ENCODE measurements around the gene SMG9. TPM values are rescaled to one million over a fixed set of nuclear protein-coding genes. Genes with fewer than 3 reads are reported as not detected.

SMG9 gene
- total RNA-seq, 1 donor from 2014 or later: 4.7 TPM

DNA sequence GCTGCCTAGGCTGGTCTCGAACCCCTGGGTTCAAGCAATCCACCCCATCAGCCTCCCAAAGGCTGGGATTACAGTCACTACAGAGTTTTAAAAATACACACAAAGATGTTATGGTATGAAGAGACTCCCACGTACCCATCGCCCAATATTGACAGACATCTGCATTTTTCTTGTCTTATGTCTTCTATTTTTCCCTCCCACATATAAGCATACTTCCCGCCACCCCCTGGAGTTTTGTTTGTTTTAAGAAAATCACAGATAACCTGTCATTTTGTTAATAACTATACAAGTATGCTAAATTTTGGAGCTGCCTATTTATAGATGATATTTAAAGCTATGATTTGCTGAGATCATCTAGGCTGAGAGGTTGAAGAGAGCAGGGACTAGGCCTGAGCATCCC is 6.2 kb upstream of the SMG9 start:
- TF ChIP-seq, protein P1, sequence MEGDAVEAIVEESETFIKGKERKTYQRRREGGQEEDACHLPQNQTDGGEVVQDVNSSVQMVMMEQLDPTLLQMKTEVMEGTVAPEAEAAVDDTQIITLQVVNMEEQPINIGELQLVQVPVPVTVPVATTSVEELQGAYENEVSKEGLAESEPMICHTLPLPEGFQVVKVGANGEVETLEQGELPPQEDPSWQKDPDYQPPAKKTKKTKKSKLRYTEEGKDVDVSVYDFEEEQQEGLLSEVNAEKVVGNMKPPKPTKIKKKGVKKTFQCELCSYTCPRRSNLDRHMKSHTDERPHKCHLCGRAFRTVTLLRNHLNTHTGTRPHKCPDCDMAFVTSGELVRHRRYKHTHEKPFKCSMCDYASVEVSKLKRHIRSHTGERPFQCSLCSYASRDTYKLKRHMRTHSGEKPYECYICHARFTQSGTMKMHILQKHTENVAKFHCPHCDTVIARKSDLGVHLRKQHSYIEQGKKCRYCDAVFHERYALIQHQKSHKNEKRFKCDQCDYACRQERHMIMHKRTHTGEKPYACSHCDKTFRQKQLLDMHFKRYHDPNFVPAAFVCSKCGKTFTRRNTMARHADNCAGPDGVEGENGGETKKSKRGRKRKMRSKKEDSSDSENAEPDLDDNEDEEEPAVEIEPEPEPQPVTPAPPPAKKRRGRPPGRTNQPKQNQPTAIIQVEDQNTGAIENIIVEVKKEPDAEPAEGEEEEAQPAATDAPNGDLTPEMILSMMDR (IDR thresholded peaks at IDR 0.05; ENCODE audit: insufficient read depth, low read length, severe bottlenecking): no peak
- no peak for DNase-seq (ENCODE audit: low read depth)
- no peak overlapping the region for H3K4me3 ChIP-seq (ENCODE audit: low read depth, low read length)
- no peak for FAIRE-seq
- no peaks in the 10 kb centered on the region for H3K36me3 ChIP-seq (ENCODE audit: control insufficient read depth, insufficient read depth, low read length)
- H3K27me3 ChIP-seq (ENCODE audit: control insufficient read depth, insufficient read depth, low read length): no peaks in the 10 kb centered on the region

GRCh38 chr19:43759515-43759914 is 4.8 kb upstream of the SMG9 start:
- peak; percentile 97 for DNase-seq (ENCODE audit: low read depth)
- FAIRE-seq: peak; percentile 50
- Histone ChIP-seq H3K4me3 (ENCODE audit: low read depth, low read length) (no peak overlapping the region), H3K27me3 (ENCODE audit: control insufficient read depth, insufficient read depth, low read length) (no peaks in the 10 kb centered on the region), H3K36me3 (ENCODE audit: control insufficient read depth, insufficient read depth, low read length) (no peaks in the 10 kb centered on the region)
- TF ChIP-seq, protein P1 (IDR thresholded peaks at IDR 0.05; ENCODE audit: insufficient read depth, low read length, severe bottlenecking): peak; percentile 30

GRCh38 chr19:43755256-43755801 is 567 bp upstream of the SMG9 start:
- peak; percentile 43 for DNase-seq (ENCODE audit: low read depth)
- no peak for FAIRE-seq
- H3K4me3 ChIP-seq (ENCODE audit: low read depth, low read length): peak overlapping the region; percentile 75
- no peaks in the 10 kb centered on the region for H3K36me3 ChIP-seq (ENCODE audit: control insufficient read depth, insufficient read depth, low read length)
- no peaks in the 10 kb centered on the region for H3K27me3 ChIP-seq (ENCODE audit: control insufficient read depth, insufficient read depth, low read length)
- TF ChIP-seq, protein P1 (IDR thresholded peaks at IDR 0.05; ENCODE audit: insufficient read depth, low read length, severe bottlenecking): no peak

GRCh38 chr19:43754253-43754502 is 584 bp downstream of the SMG9 start:
- DNase-seq (ENCODE audit: low read depth) (peak; percentile 33), FAIRE-seq (no peak)
- TF ChIP-seq, protein P1 (IDR thresholded peaks at IDR 0.05; ENCODE audit: insufficient read depth, low read length, severe bottlenecking): no peak

DNA sequence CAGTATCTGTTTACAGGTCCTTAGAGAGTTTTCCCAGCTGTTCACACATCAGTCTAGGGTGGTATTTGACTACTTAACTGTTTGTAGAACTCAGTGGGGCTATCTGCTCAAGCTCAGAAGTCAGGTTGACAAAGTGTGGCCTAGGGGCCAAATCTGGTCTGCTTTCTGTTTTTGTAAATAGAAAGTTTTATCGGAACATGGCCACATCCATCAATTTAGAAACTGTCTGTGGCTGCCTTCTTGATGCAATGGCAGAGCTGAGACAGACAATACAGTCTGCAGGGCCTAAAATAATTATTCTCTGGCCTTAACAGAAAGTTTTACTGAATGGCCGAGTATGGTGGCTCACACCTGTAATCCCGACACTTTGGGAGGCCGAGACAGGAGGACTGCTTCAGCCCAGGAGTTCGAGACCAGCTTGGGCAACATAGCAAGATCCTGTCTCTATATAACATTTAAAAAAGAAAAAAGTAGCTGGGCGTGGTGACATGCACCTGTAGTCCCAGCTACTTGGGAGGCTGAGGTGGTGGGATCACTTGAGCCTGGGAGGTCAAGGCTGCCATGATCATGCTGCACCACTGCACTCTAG is 2.4 kb downstream of the SMG9 start:
- TF ChIP-seq, protein P1 (IDR thresholded peaks at IDR 0.05; ENCODE audit: insufficient read depth, low read length, severe bottlenecking): no peak
- no peak for DNase-seq (ENCODE audit: low read depth)
- no peak overlapping the region for H3K4me3 ChIP-seq (ENCODE audit: low read depth, low read length)
- H3K27me3 ChIP-seq (ENCODE audit: control insufficient read depth, insufficient read depth, low read length): no peaks in the 10 kb centered on the region
- peaks cover 7% of the 10 kb centered on the region for H3K36me3 ChIP-seq (ENCODE audit: control insufficient read depth, insufficient read depth, low read length)
- no peak for FAIRE-seq

More at GRCh38 chr19:43754253-43754502, 584 bp downstream of the SMG9 start:
- H3K27me3 ChIP-seq (ENCODE audit: control insufficient read depth, insufficient read depth, low read length): no peaks in the 10 kb centered on the region
- H3K4me3 ChIP-seq (ENCODE audit: low read depth, low read length): peak overlapping the region; percentile 75
- peaks cover 4% of the 10 kb centered on the region for H3K36me3 ChIP-seq (ENCODE audit: control insufficient read depth, insufficient read depth, low read length)

All from bronchial epithelial cell (primary cell).